Activated naive CD4-positive, alpha-beta T cell (primary cell): Measurements from ENCODE around the gene VARS2.
"Not testable (repeated sequence)": the region's sequence is repeated elsewhere in the genome, so short reads cannot be mapped to it uniquely, and the experiment has no call there.

Experiments used
- DNase-seq, 4 experiments: peaks; one replicate each; lab custom pipeline; 2025; lab: John Stamatoyannopoulos, UW

Gene VARS2

GRCh38 chr6:30898750-30899360 lies 15.2 kb upstream of the VARS2 start:
- no peak for DNase-seq

- DNase-seq: no peak
Observed at GRCh38 chr6:30900863-30901417, 13.1 kb upstream of the VARS2 start.

GRCh38 chr6:30901436-30901835 lies 12.6 kb upstream of the VARS2 start:
- no peak for DNase-seq

GRCh38 chr6:30902196-30902595 lies 11.8 kb upstream of the VARS2 start:
- not testable (repeated sequence) for DNase-seq

- DNase-seq: no peak
Observed at GRCh38 chr6:30902709-30903108, 11.3 kb upstream of the VARS2 start.

GRCh38 chr6:30903236-30903635 lies 10.8 kb upstream of the VARS2 start:
- DNase-seq: no peak

GRCh38 chr6:30907290-30907757 lies 6.7 kb upstream of the VARS2 start:
- not testable (repeated sequence) for DNase-seq

- peak; percentile 78 to 91 (median 79) for DNase-seq
Observed at GRCh38 chr6:30907758-30908591, 6.1 kb upstream of the VARS2 start, which contains the start of gene GTF2H4. TSS of gene GTF2H4 (plus strand) at chr6:30908207.

GRCh38 chr6:30908700-30909099 lies 5.3 kb upstream of the VARS2 start:
- no peak for DNase-seq

- not testable (repeated sequence) for DNase-seq
Observed at GRCh38 chr6:30910473-30910872, 3.6 kb upstream of the VARS2 start.

- DNase-seq: no peak
Observed at GRCh38 chr6:30912746-30913520, 1.1 kb upstream of the VARS2 start.

GRCh38 chr6:30913721-30914075 lies 340 bp upstream of the VARS2 start:
- no peak for DNase-seq

GRCh38 chr6:30914854-30915590 lies 984 bp downstream of the VARS2 start:
- no peak for DNase-seq

- DNase-seq: no peak
Observed at GRCh38 chr6:30915591-30915946, 1.5 kb downstream of the VARS2 start.

- no peak for DNase-seq
Observed at GRCh38 chr6:30917041-30917440, 3.0 kb downstream of the VARS2 start.

- DNase-seq: no peak
Observed at GRCh38 chr6:30917487-30917886, 3.4 kb downstream of the VARS2 start.

GRCh38 chr6:30918670-30919069 lies 4.6 kb downstream of the VARS2 start:
- no peak for DNase-seq

GRCh38 chr6:30922447-30922852 lies 8.4 kb downstream of the VARS2 start:
- DNase-seq: no peak

GRCh38 chr6:30924040-30924627 lies 10.1 kb downstream of the VARS2 start:
- not testable (repeated sequence) for DNase-seq

GRCh38 chr6:30926644-30927043 lies 12.6 kb downstream of the VARS2 start:
- DNase-seq: no peak

GRCh38 chr6:30927080-30927479 lies 13.0 kb downstream of the VARS2 start:
- not testable (repeated sequence) for DNase-seq
